HepG2 (cell line): ENCODE results near the gene MACROD2. TPM values are rescaled to one million over a fixed set of nuclear protein-coding genes. Genes with fewer than 3 reads are reported as not detected.

Experiments used
- ATAC-seq: fragments of 200-7000 bp; cut with Tn5 transposase; 3 replicates; pipeline ENCODE4 v1.9.1; 2020; ENCODE audit warnings: mild to moderate bottlenecking, moderate library complexity
- BruUV-seq: library from RNA; stranded (reverse); fragments of 400-500 nt; replicated peaks from 2 replicates; lab custom pipeline; 2021; lab: Mats Ljungman, UMichigan
- CTCF ChIA-PET: fragments of 300-600 bp; formaldehyde crosslinking; extraction: SDS; loops from one replicate; lab custom pipeline; 2021; ENCODE audit warnings: low total read pairs, inconsistent platforms, low intra/inter-chr PET ratio; lab: Yijun Ruan, JAX
- POLR2A ChIA-PET: fragments of 350-600 bp; sonication (Branson Sonifier 250); formaldehyde crosslinking; loops from one replicate; lab custom pipeline; 2020; ENCODE audit warnings: antibody characterized with exemption, inconsistent platforms; lab: Yijun Ruan, JAX
- DNase-seq: peaks from one replicate; pipeline ENCODE4 v3.0.0-alpha.2; 2015; ENCODE audit warnings: low spot score
- FAIRE-seq: peaks from 3 replicates; lab custom pipeline; 2011; peaks lifted over from hg19 to GRCh38; lab: Jason Lieb, UNC
- H2AFZ ChIP-seq: one replicate; pipeline ENCODE4 v1.6.1; 2011; ENCODE audit warnings: low read length, inconsistent platforms
- H3K27ac ChIP-seq: fragments of 300-600 bp; 3 replicates; pipeline ENCODE4 v1.8.0; 2011; ENCODE audit warnings: mixed run types, mild to moderate bottlenecking, mixed read lengths, low read length, inconsistent platforms; ENCODE audit not compliant: insufficient read depth; ENCODE audit errors: extremely low read length
- H3K27me3 ChIP-seq, 2 experiments: fragments of 200-600 bp in 1 of 2; 2 replicates in 1 of 2; 3 replicates in 1 of 2; pipeline versions ENCODE4 v1.6.0 to v1.8.0; 2011; ENCODE audit warnings: low read length in 2 of 2, mild to moderate bottlenecking in 2 of 2, moderate library complexity in 2 of 2, inconsistent platforms in 1 of 2; ENCODE audit not compliant: insufficient read depth in 2 of 2, control insufficient read depth in 1 of 2
- H3K36me3 ChIP-seq, 2 experiments: fragments of 200-600 bp in 1 of 2; replicated peaks in 1 of 2; 2 replicates in 1 of 2; 3 replicates in 1 of 2; pipeline versions ENCODE4 v1.5.1 to v1.8.0; 2011; ENCODE audit warnings: low read length in 2 of 2, inconsistent platforms in 1 of 2; ENCODE audit not compliant: insufficient read depth in 2 of 2, control insufficient read depth in 1 of 2
- H3K4me1 ChIP-seq: 2 replicates; pipeline ENCODE4 v1.5.1; 2012; ENCODE audit warnings: low read length, inconsistent platforms; ENCODE audit not compliant: insufficient read depth
- H3K4me2 ChIP-seq: 2 replicates; pipeline ENCODE4 v1.6.0; 2011; ENCODE audit warnings: low read depth, low read length, inconsistent platforms
- H3K4me3 ChIP-seq, 3 experiments: fragments of 200-600 bp in 1 of 3; sonication (generic), shearing (Covaris generic) in 1 of 3; replicated peaks in 1 of 3; 2 replicates each; pipeline ENCODE4 v1.5.1; 2011 to 2016; ENCODE audit warnings: low read length in 3 of 3, inconsistent platforms in 2 of 3, low read depth in 2 of 3, mild to moderate bottlenecking in 2 of 3, control low read depth in 1 of 3, mixed read lengths in 1 of 3; ENCODE audit not compliant: insufficient read depth in 1 of 3
- H3K79me2 ChIP-seq: one replicate; pipeline ENCODE4 v1.6.1; 2011; ENCODE audit warnings: low read length, inconsistent platforms; ENCODE audit not compliant: insufficient read depth
- H3K9ac ChIP-seq: 2 replicates; pipeline ENCODE4 v1.6.0; 2011; ENCODE audit warnings: mild to moderate bottlenecking, low read depth, low read length, inconsistent platforms; ENCODE audit not compliant: insufficient read depth
- H3K9me3 ChIP-seq: 2 replicates; pipeline ENCODE4 v1.5.1; 2012; ENCODE audit warnings: mild to moderate bottlenecking, low read length
- H4K20me1 ChIP-seq: 2 replicates; pipeline ENCODE4 v1.6.0; 2011; ENCODE audit warnings: inconsistent platforms, mild to moderate bottlenecking, low read length, moderate library complexity; ENCODE audit not compliant: insufficient read depth
- NFE2L2 ChIP-seq: fragments of 150-350 bp; IDR thresholded peaks from 2 replicates; pipeline ENCODE4 v1.6.1; 2014; ENCODE audit warnings: low read length
- SIX1 ChIP-seq: sonication (generic); formaldehyde crosslinking; IDR thresholded peaks from 2 replicates; pipeline ENCODE4 v1.4.0; 2020; ENCODE audit warnings: missing genetic modification reagents, borderline replicate concordance
- SMAD1 ChIP-seq: sonication (generic); formaldehyde crosslinking; IDR thresholded peaks from 2 replicates; pipeline ENCODE4 v1.4.0; 2020; ENCODE audit warnings: missing genetic modification reagents, low read depth, mild to moderate bottlenecking, borderline replicate concordance
- TCF7L2 ChIP-seq: IDR thresholded peaks from 2 replicates; pipeline ENCODE4 v1.6.1; 2011; ENCODE audit warnings: mild to moderate bottlenecking, low read depth, low read length, moderate library complexity
- ZNF331 ChIP-seq: sonication (generic); formaldehyde crosslinking; IDR thresholded peaks from 2 replicates; pipeline ENCODE4 v1.4.0; 2020; ENCODE audit warnings: missing genetic modification reagents
- WGBS: methylation state at CpG from one replicate; pipeline ENCODE4 v1.1.6; 2017; ENCODE audit warnings: low lambda C conversion rate; 5-methylcytosine and 5-hydroxymethylcytosine counted together
- in situ Hi-C: cut with HindIII; loops from 2 replicates; pipeline ENCODE4 v1.10.0; 2017; ENCODE audit warnings: low pct_unique_long_range_greater_than_20kb; ENCODE audit not compliant: extremely low pct_ligation_motif_present
- intact Hi-C: fragments of 100-400 bp; cut with micrococcal nuclease; formaldehyde crosslinking; loops from one replicate; pipeline ENCODE4 v1.10.0; 2022; ENCODE audit not compliant: unreplicated experiment
- polyA plus RNA-seq, 8 experiments: library from polyadenylated mRNA; depleted of rRNA in 3 of 8; stranded (reverse) in 7 of 8; unstranded in 1 of 8; fragments of >200 nt; fragmentation: Illumina TruSeq in 4 of 8; extraction: Trizol in 4 of 8; gene quantifications; 2 replicates each; pipeline versions ENCODE4 v1.2.1 to v1.2.3, GENCODE V29; 2011 to 2016; ENCODE audit warnings: low read depth in 4 of 8, missing spikeins in 1 of 8, mixed read lengths in 1 of 8; ENCODE audit not compliant: insufficient read depth in 1 of 8
- total RNA-seq, 5 experiments: library from RNA; depleted of rRNA; stranded (reverse); fragments of >200 nt; fragmentation: Illumina TruSeq; extraction: Trizol; gene quantifications; 2 replicates each; pipeline ENCODE4 v1.2.3, GENCODE V29; 2016; ENCODE audit warnings: low read depth in 1 of 5

Gene MACROD2
- total and polyA plus RNA-seq, 2 of the 13 experiments (the other 11 are each of a cell fraction or from before 2014, with no cell fraction given), result 0.13 to 0.51 TPM

DNA sequence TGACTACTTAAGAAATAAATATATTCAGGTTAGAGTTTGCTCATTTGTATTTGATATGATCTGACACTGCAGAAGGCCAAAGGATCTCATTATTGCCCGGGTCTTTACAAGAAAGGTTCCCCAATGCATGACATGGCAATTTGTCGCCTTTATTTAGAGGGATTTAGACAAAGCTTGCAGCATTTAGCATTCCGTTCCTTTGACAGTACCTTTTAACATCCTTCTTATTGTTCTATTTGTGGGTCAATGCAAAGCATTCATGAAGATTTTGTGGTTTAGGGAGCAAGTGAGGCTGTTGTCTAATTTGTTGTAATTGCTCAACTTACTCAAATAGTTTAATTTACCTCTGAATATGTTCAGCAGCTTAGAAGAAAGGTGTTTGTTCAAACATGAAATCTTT lies 572.9 kb downstream of the MACROD2 start:
- ChIA-PET CTCF (no interaction called here), POLR2A (no interaction called here)
- DNase-seq (no peak), ATAC-seq (no peak), FAIRE-seq (no peak)
- Histone ChIP-seq H3K36me3 (no peaks in the 10 kb centered on the region), H3K79me2 (no peaks in the 10 kb centered on the region), H3K4me1 (no peaks in the 10 kb centered on the region), H3K9me3 (peaks cover 12% of the 10 kb centered on the region; the same call in 1 of the 2 replicates), H3K9ac (no peak overlapping the region), H3K4me2 (no peak overlapping the region), H3K27ac (no peak overlapping the region), H3K4me3 (no peak overlapping the region), H3K27me3 (no peaks in the 10 kb centered on the region), H2AFZ (no peak overlapping the region), H4K20me1 (no peaks in the 10 kb centered on the region)
- no peak for TF ChIP-seq ZNF331 (CRISPR knock-in tag)
- peak; percentile 62; the same call in 1 of the 2 replicates for TF ChIP-seq NFE2L2
- BruUV-seq, result no TSS peak
- intact Hi-C loops (no loop called here), in situ Hi-C loops (no loop called here)
- WGBS, result 13% methylated on average over 3 of the region's 3 CpGs

DNA sequence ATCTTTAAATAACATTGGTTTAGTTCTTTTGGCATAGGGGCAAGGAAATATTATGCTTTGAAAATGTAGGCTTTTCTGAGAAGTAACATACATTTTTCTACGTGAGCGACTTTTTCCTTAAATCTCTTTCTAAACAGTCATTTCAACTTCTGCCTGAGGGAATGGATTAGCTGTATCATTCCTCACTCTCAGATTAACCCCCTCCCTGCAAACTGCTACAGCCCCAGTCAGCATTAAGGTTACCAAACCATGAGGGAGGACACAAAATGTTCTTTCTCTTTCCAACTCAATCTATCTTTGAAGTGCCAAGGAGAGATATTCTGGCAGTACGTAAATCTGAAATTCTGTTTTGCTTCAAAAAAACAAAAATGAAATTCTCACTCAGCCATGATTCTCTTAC lies 573.4 kb downstream of the MACROD2 start:
- Histone ChIP-seq H3K9me3 (peaks cover 13% of the 10 kb centered on the region; the same call in 1 of the 2 replicates), H3K36me3 (no peaks in the 10 kb centered on the region), H3K27ac (no peak overlapping the region), H3K9ac (no peak overlapping the region), H3K4me2 (no peak overlapping the region), H3K27me3 (no peaks in the 10 kb centered on the region), H3K79me2 (no peaks in the 10 kb centered on the region), H2AFZ (no peak overlapping the region), H3K4me3 (no peak overlapping the region), H4K20me1 (no peaks in the 10 kb centered on the region), H3K4me1 (no peaks in the 10 kb centered on the region)
- no TSS peak for BruUV-seq
- intact Hi-C loops, result no loop called here
- in situ Hi-C loops, result no loop called here
- ATAC-seq, result no peak
- FAIRE-seq, result no peak
- TF ChIP-seq TCF7L2, result 0 out of 2 replicates have a peak, but pooled peaks have one; percentile 3
- TF ChIP-seq SMAD1 (CRISPR knock-in tag), result no peak
- no peak for TF ChIP-seq SIX1 (CRISPR knock-in tag)
- POLR2A ChIA-PET, result no interaction called here
- CTCF ChIA-PET, result no interaction called here
- 58% methylated on average over 3 of the region's 3 CpGs for WGBS
- DNase-seq, result no peak
